T-helper 2 cell treated with Interferon-gamma antibody and Interleukin-4, amounts not matched to agents 5 μg/mL and 100 μg/mL, for 36 hours (primary cell): ENCODE data around the gene MMP19.
A peak's percentile ranks its signal among the peaks of the same experiment; 100 is the strongest.

Experiments used
- DNase-seq: peaks from one replicate; pipeline ENCODE4 v3.0.0; 2021; ENCODE audit warnings: low spot score
- H3K27ac Mint-ChIP-seq: one replicate; pipeline ENCODE4 v1.8.0; 2021; ENCODE audit warnings: mild to moderate bottlenecking, mixed read lengths
- H3K27me3 Mint-ChIP-seq: one replicate; pipeline ENCODE4 v1.8.0; 2021; ENCODE audit warnings: low read depth, mixed read lengths
- H3K36me3 Mint-ChIP-seq: one replicate; pipeline ENCODE4 v1.8.0; 2021; ENCODE audit warnings: low read depth, mixed read lengths
- H3K4me1 Mint-ChIP-seq: one replicate; pipeline ENCODE4 v1.8.0; 2021; ENCODE audit warnings: low read depth, mixed read lengths
- H3K4me3 Mint-ChIP-seq: one replicate; pipeline ENCODE4 v1.8.0; 2022; ENCODE audit warnings: mild to moderate bottlenecking, moderate library complexity, mixed read lengths
- H3K9me3 Mint-ChIP-seq: one replicate; pipeline ENCODE4 v1.8.0; 2021; ENCODE audit warnings: mixed read lengths

The MMP19 gene

DNA sequence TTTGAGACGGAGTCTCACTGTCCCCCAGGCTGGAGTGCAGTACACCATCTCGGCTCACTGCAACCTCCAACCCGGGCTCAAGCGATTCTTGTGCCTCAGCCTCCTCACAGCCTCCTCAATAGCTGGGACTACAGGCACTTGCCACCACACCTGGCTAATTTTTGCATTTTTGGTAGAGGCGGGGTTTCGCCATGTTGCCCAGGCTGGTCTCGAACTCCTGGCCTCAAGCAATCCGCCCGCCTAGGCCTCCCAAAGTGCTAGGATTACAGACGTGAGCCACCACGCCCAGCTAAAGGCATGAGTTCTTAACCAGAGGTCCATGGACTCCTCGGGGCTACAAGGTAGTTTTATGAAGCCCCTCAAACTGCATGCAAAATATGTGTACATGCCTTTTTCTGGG lies 27.3 kb downstream of the MMP19 start:
- H3K4me3 Mint-ChIP-seq: no peak overlapping the region
- no peaks in the 10 kb centered on the region for H3K27me3 Mint-ChIP-seq
- H3K4me1 Mint-ChIP-seq: peaks cover 46% of the 10 kb centered on the region
- H3K36me3 Mint-ChIP-seq: peaks cover 38% of the 10 kb centered on the region
- no peaks in the 10 kb centered on the region for H3K9me3 Mint-ChIP-seq
- H3K27ac Mint-ChIP-seq: no peak overlapping the region
- no peak for DNase-seq

DNA sequence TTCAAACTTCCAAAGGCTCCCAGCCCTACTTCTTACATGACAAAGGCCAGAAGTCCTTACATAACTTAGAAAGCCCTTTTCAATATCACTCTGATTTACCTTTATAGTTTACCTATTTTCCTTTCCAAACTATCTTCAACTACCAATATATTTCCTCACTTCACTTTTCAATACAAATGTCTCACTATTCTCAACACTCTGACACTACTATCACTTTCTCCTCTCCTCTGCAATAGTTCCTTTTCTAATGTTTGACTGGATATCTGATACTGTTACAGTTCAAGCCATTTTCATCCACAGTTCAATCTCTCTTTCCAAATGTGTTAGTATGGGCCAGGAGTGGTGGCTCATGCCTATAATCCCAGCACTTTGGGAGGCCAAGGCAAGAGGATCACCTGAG lies 28.5 kb downstream of the MMP19 start:
- no peaks in the 10 kb centered on the region for H3K27me3 Mint-ChIP-seq
- peak overlapping the region; percentile 2 for H3K4me3 Mint-ChIP-seq
- H3K36me3 Mint-ChIP-seq: peaks cover 29% of the 10 kb centered on the region
- no peak for DNase-seq
- H3K9me3 Mint-ChIP-seq: no peaks in the 10 kb centered on the region
- peak overlapping the region; percentile 3 for H3K27ac Mint-ChIP-seq
- peaks cover 43% of the 10 kb centered on the region for H3K4me1 Mint-ChIP-seq

DNA sequence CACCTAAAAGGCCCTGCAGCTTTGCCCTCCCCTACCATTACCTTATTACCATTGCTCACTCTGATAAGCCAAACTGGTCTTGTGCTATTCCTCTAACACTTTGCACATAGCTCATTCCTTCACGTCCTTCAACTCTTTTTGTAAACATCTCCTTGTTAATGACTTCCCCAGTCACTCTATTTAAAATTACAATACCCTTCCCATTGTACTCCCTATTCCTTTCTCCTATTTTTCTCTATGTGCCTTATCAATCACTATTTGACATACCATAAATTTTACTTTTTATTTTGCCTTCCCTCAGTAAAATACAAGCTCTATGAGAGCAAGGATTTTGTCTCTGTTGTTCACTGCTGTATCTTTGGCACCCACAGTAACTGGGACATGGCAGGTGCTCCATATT lies 30.6 kb downstream of the MMP19 start:
- no peak for DNase-seq
- Mint-ChIP-seq H3K27me3 (no peaks in the 10 kb centered on the region), H3K9me3 (no peaks in the 10 kb centered on the region), H3K4me1 (peaks cover 34% of the 10 kb centered on the region), H3K4me3 (no peak overlapping the region), H3K27ac (no peak overlapping the region), H3K36me3 (peaks cover 27% of the 10 kb centered on the region)

DNA sequence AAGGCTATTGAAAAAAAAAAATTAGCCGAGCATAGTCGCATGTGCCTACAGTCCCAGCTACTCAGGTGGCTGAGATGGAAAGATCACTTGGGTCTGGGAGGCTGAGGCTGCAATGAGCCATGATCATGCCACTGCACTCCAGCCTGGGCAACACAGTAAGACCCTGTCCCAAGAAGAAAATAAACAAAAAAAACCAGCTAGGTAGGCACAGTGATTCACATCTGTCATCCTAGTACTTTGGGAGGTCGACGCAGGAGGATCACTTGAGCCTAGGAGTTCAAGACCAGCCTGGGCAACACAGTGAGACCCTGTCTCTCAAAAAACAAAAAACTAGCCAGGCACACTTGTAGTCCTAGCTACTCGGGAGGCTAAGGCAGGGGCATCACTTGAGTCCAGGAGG lies 33.5 kb downstream of the MMP19 start:
- no peak overlapping the region for H3K4me3 Mint-ChIP-seq
- H3K27ac Mint-ChIP-seq: no peak overlapping the region
- peaks cover 24% of the 10 kb centered on the region for H3K36me3 Mint-ChIP-seq

DNA sequence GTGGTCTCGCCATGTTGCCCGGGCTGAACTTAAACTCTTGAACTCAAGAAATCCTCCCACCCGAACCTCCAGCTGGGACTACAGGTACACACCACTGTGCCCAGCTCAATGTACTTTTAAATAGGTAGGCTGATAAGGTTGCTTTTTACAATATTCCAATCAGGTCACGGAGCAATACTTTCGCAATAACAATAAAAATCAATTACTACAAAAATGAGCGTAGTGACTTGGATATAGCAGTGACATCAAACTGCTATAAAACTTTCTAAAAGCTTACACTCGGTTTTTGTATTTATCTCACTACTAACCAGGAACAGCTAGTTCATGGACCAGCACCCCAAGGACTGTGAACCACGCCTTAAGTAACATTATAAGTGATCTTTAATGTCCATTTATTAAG lies 35.8 kb downstream of the MMP19 start:
- H3K4me1 Mint-ChIP-seq: peaks cover 21% of the 10 kb centered on the region
- DNase-seq: no peak
- H3K9me3 Mint-ChIP-seq: no peaks in the 10 kb centered on the region
- no peak overlapping the region for H3K4me3 Mint-ChIP-seq
- H3K27ac Mint-ChIP-seq: no peak overlapping the region
- no peaks in the 10 kb centered on the region for H3K27me3 Mint-ChIP-seq
- H3K36me3 Mint-ChIP-seq: peaks cover 27% of the 10 kb centered on the region

More for the DNA sequence above, 33.5 kb downstream of the MMP19 start:
- H3K9me3 Mint-ChIP-seq: no peaks in the 10 kb centered on the region
- H3K27me3 Mint-ChIP-seq: no peaks in the 10 kb centered on the region
- DNase-seq: no peak
- peaks cover 29% of the 10 kb centered on the region for H3K4me1 Mint-ChIP-seq

DNA sequence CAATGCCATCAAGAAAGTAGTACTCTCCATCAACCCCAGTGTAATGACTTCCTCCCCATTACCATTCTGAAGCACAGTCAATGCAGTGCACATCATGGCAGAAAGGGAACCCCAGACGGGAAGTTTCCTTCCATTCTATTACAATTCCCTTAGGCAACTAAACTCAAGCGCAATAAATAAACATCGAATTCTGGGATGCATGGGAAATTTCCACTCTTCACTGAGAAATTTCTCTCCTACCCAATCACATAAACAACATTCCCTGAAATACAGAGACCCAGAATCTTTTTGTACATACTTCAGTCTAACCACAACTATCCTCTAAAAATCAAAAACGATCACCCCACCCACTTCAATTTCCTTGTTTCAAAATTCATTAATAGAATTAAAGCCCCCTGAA lies 45.2 kb downstream of the MMP19 start:
- H3K9me3 Mint-ChIP-seq: no peaks in the 10 kb centered on the region
- no peak overlapping the region for H3K4me3 Mint-ChIP-seq
- H3K27me3 Mint-ChIP-seq: no peaks in the 10 kb centered on the region
- peaks cover 51% of the 10 kb centered on the region for H3K36me3 Mint-ChIP-seq
- DNase-seq: no peak
- peaks cover 13% of the 10 kb centered on the region for H3K4me1 Mint-ChIP-seq
- H3K27ac Mint-ChIP-seq: no peak overlapping the region

DNA sequence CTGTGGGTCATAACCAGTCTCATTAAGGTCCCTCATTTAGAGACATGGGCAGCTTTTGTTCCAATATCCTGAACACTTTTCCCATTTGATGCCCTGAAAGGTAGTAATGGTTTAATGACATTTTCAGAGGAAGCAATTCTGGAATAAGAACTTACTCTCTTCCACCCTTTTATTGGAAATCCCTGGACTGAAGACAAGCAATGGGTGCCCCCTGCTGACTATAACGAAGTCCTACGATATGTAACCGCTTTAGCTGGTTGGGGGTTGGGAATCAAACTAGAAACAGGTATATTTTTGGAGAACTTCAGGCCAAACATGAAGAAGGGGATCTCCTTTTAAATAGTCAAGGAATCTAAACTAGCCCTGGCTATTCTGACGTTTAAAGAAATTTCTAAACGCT lies 45.7 kb downstream of the MMP19 start:
- Mint-ChIP-seq H3K4me1 (peaks cover 13% of the 10 kb centered on the region), H3K36me3 (peaks cover 49% of the 10 kb centered on the region), H3K27ac (no peak overlapping the region), H3K27me3 (no peaks in the 10 kb centered on the region), H3K9me3 (no peaks in the 10 kb centered on the region), H3K4me3 (no peak overlapping the region)
- no peak for DNase-seq

DNA sequence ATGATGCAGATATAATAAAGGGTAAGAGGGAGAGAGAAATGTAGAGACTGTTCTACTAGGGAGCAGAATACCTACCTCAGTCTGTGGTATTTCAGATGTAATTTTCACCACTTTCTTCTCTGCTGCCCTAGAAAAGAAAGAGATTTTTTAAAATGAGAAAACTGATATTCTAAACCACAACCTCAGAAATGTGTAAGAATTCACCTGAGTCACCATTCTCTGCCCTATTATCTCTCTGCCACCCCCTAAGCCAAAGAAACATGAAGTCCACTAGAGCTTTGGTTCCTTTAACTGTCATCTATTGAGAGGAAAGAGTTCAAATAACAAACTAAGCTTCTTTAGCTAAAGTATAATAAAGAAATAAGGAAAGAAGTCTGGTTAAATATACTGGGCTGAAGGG lies 46.8 kb downstream of the MMP19 start:
- Mint-ChIP-seq H3K9me3 (no peaks in the 10 kb centered on the region), H3K27ac (no peak overlapping the region), H3K36me3 (peaks cover 48% of the 10 kb centered on the region), H3K4me1 (peaks cover 13% of the 10 kb centered on the region), H3K4me3 (no peak overlapping the region), H3K27me3 (no peaks in the 10 kb centered on the region)
- DNase-seq: no peak

DNA sequence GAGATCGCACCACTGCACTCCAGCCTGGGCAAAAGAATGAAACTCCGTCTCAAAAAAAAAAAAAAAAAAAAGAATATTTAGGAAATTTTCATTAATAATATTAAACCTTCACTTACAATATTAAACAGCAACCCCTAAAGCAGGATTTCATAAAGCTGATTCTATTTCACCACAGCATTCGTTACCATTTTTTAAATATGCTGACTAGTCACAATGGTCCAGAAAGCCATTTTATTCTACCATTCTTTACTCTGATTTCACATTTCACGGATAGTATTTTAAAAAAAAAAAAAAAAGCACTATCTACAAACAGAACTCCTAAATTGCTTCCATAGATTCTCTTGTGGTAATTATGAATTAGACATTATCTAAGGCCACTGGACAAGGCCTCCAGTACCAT lies 52.8 kb downstream of the MMP19 start:
- Mint-ChIP-seq H3K27me3 (no peaks in the 10 kb centered on the region), H3K27ac (no peak overlapping the region), H3K4me3 (no peak overlapping the region), H3K36me3 (peaks cover 52% of the 10 kb centered on the region), H3K4me1 (no peaks in the 10 kb centered on the region), H3K9me3 (no peaks in the 10 kb centered on the region)
- DNase-seq: no peak

DNA sequence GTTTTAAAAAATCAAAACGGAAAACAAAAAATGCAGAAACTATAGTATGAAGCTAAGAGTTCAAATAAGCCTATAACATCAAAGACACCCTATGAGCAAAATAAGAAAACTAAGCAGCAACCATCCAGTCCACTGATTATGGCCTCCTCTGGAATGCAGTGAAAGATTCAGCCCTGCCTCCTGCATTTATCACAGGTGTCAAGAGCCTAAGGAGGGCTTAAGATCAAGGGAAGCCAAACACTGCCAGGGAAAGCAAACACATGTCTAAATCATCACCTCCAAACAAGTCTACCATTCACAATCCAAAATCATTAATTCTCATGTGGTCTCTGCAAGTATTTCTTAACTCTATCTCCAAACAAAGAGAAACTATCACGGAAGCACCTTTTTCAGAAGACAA lies 53.6 kb downstream of the MMP19 start:
- Mint-ChIP-seq H3K27me3 (no peaks in the 10 kb centered on the region), H3K27ac (no peak overlapping the region), H3K9me3 (no peaks in the 10 kb centered on the region), H3K4me1 (no peaks in the 10 kb centered on the region), H3K4me3 (no peak overlapping the region), H3K36me3 (peaks cover 52% of the 10 kb centered on the region)
- DNase-seq: no peak

DNA sequence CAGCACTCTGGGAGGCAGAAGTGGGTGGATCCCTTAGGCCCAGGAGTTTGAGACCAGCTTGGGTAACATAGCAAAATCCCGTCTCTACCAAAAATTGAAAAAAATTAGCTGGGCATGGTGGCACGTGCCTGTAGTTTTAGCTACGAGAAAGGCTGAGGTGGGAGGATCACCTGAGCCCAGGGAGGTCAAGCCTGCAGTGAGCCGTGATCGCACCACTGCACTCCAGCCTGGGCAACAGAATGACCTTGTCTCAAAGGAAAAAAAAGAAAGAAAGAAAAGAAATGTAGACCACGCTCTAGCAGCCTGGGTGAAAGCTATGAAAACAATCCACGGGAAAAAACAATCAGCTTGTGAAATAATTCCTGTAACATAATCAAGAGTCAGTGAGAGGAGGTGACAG lies 54.2 kb downstream of the MMP19 start:
- H3K4me1 Mint-ChIP-seq: no peaks in the 10 kb centered on the region
- no peaks in the 10 kb centered on the region for H3K9me3 Mint-ChIP-seq
- H3K27ac Mint-ChIP-seq: no peak overlapping the region
- peaks cover 52% of the 10 kb centered on the region for H3K36me3 Mint-ChIP-seq
- no peaks in the 10 kb centered on the region for H3K27me3 Mint-ChIP-seq
- DNase-seq: no peak
- H3K4me3 Mint-ChIP-seq: no peak overlapping the region
